Glutamatergic neuron (in vitro differentiated cells): ENCODE measurements around the gene UBE2J2. TPM values are rescaled to one million over a fixed set of nuclear protein-coding genes. Genes with fewer than 3 reads are reported as not detected.

Experiments
- DNase-seq: peaks from one replicate; pipeline ENCODE4 v3.0.0; 2022
- H3K27ac Mint-ChIP-seq: one replicate; pipeline ENCODE4 v1.8.0; 2020; ENCODE audit warnings: mild to moderate bottlenecking, mixed read lengths, inconsistent platforms; ENCODE audit not compliant: unreplicated experiment
- H3K27me3 Mint-ChIP-seq: one replicate; pipeline ENCODE4 v1.8.0; 2020; ENCODE audit warnings: mild to moderate bottlenecking, moderate library complexity, mixed read lengths, inconsistent platforms; ENCODE audit not compliant: unreplicated experiment
- H3K36me3 Mint-ChIP-seq: one replicate; pipeline ENCODE4 v1.8.0; 2020; ENCODE audit warnings: mild to moderate bottlenecking, mixed read lengths, inconsistent platforms; ENCODE audit not compliant: unreplicated experiment
- H3K4me1 Mint-ChIP-seq: one replicate; pipeline ENCODE4 v1.8.0; 2020; ENCODE audit warnings: mild to moderate bottlenecking, low read depth, mixed read lengths, inconsistent platforms; ENCODE audit not compliant: unreplicated experiment
- H3K4me3 Mint-ChIP-seq: one replicate; pipeline ENCODE4 v1.8.0; 2020; ENCODE audit warnings: mild to moderate bottlenecking, mixed read lengths, inconsistent platforms; ENCODE audit not compliant: unreplicated experiment
- H3K9me3 Mint-ChIP-seq: one replicate; pipeline ENCODE4 v1.8.0; 2020; ENCODE audit warnings: mild to moderate bottlenecking, moderate library complexity, mixed read lengths, inconsistent platforms; ENCODE audit not compliant: unreplicated experiment
- total RNA-seq: library from RNA; stranded (reverse); fragmentation: NEBNext Ultra II Directional; extraction: Animal tissue kit (Norgen Biotek cat#: 25700); gene quantifications from one replicate; pipeline ENCODE4 v1.2.1, GENCODE V29; 2021; ENCODE audit not compliant: unreplicated experiment
- TF ChIP-seq, protein P1 (sequence below): fragments of 200-600 bp; sonication (generic); IDR thresholded peaks from one replicate; pipeline ENCODE4 v1.5.0; 2021; ENCODE audit not compliant: partially characterized antibody, unreplicated experiment

UBE2J2 gene
- total RNA-seq, 1 donor from 2014 or later, result 88.1 TPM

- no peaks in the 10 kb centered on the region for H3K36me3 Mint-ChIP-seq
- peaks cover 15% of the 10 kb centered on the region for H3K9me3 Mint-ChIP-seq
- H3K27ac Mint-ChIP-seq, result no peak overlapping the region
- peaks cover 32% of the 10 kb centered on the region for H3K27me3 Mint-ChIP-seq
- DNase-seq, result peak; percentile 16
- no peak overlapping the region for H3K4me3 Mint-ChIP-seq
- H3K4me1 Mint-ChIP-seq, result peaks cover 2% of the 10 kb centered on the region
- TF ChIP-seq, protein P1, sequence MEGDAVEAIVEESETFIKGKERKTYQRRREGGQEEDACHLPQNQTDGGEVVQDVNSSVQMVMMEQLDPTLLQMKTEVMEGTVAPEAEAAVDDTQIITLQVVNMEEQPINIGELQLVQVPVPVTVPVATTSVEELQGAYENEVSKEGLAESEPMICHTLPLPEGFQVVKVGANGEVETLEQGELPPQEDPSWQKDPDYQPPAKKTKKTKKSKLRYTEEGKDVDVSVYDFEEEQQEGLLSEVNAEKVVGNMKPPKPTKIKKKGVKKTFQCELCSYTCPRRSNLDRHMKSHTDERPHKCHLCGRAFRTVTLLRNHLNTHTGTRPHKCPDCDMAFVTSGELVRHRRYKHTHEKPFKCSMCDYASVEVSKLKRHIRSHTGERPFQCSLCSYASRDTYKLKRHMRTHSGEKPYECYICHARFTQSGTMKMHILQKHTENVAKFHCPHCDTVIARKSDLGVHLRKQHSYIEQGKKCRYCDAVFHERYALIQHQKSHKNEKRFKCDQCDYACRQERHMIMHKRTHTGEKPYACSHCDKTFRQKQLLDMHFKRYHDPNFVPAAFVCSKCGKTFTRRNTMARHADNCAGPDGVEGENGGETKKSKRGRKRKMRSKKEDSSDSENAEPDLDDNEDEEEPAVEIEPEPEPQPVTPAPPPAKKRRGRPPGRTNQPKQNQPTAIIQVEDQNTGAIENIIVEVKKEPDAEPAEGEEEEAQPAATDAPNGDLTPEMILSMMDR, result no peak
Measured at GRCh38 chr1:1294250-1294890, 20.7 kb upstream of the UBE2J2 start.

DNA sequence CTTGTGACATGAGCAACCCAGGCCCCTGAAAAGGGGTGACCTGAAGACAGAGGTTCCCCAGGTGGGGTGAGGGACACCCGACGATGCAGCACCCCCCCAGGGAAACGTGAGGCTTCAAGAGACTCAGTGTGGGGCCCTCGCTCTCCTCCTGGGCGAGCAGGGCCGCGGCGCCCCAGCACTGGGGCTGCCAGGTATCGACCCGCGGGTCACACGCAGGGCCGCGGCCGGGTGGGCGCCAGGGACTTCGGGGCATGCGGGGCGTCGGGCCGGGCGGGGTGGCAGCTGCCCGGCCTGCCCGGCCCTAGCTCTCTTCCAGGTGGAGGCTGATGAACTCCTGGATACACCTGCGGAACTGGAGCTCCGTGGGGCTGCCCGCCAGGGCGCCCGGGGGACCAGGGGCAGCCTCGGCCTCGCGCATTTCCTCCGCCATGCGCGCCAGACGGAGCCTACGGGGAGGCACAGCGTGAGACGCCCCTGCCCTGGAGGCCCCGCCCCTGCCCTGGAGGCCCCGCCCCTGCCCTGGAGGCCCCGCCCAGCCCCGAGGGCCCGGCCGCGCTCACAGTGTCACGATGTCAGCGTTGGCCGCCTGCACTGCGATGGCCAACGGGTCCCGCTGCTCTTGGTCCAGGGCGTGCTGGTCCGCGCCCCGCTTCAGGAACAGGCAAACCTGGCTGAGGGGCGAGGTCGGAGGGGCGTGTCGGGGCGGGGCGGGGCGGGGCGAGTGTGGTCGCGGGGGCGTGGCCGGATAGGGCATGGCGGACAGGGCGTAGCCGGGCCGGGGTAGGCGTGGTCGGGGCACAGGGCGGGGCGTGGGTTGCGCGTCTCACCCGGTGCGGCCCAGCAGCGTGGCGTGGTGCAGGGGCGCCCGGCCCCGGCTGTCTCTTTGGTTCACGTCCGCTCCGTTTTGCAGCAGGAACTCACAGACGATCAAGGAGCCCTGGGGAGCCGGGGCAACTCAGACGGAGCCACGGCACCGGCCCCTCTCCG, 19.9 kb upstream of the UBE2J2 start:
- TF ChIP-seq, protein P1, result no peak
- Mint-ChIP-seq H3K9me3 (peaks cover 10% of the 10 kb centered on the region), H3K27me3 (peaks cover 26% of the 10 kb centered on the region), H3K36me3 (no peaks in the 10 kb centered on the region), H3K27ac (no peak overlapping the region), H3K4me3 (no peak overlapping the region), H3K4me1 (peaks cover 2% of the 10 kb centered on the region)
- DNase-seq, result peak; percentile 65

GRCh38 chr1:1292851-1293250, 19.2 kb upstream of the UBE2J2 start:
- H3K4me3 Mint-ChIP-seq, result no peak overlapping the region
- H3K27me3 Mint-ChIP-seq, result peaks cover 23% of the 10 kb centered on the region
- peaks cover 2% of the 10 kb centered on the region for H3K4me1 Mint-ChIP-seq
- peak; percentile 18 for DNase-seq
- H3K9me3 Mint-ChIP-seq, result peaks cover 7% of the 10 kb centered on the region
- H3K36me3 Mint-ChIP-seq, result no peaks in the 10 kb centered on the region
- H3K27ac Mint-ChIP-seq, result peak overlapping the region; percentile 59
- TF ChIP-seq, protein P1, result no peak

GRCh38 chr1:1292442-1292779, 18.8 kb upstream of the UBE2J2 start:
- peak; percentile 15 for DNase-seq
- H3K4me3 Mint-ChIP-seq, result no peak overlapping the region
- TF ChIP-seq, protein P1, result no peak
- H3K27me3 Mint-ChIP-seq, result peaks cover 23% of the 10 kb centered on the region
- H3K36me3 Mint-ChIP-seq, result no peaks in the 10 kb centered on the region
- peaks cover 7% of the 10 kb centered on the region for H3K9me3 Mint-ChIP-seq
- H3K27ac Mint-ChIP-seq, result peak overlapping the region; percentile 82
- peaks cover 2% of the 10 kb centered on the region for H3K4me1 Mint-ChIP-seq
